Ramos (cell line): ENCODE results near the gene ZMYM3.

ENCODE experiments used
- in situ Hi-C: fragments of 300-500 bp; cut with MboI; formaldehyde crosslinking; loops from one replicate; pipeline ENCODE4 v1.14.3; 2022; ENCODE audit warnings: low sequenced_read_pairs; ENCODE audit not compliant: unreplicated experiment

Gene ZMYM3

GRCh38 chrX:71253253-71254091, 468 bp downstream of the ZMYM3 start:
- in situ Hi-C loops, result no loop called here

- in situ Hi-C loops, result no loop called here
Measured at GRCh38 chrX:71252221-71252620, 1.7 kb downstream of the ZMYM3 start.

GRCh38 chrX:71251466-71251973, 2.4 kb downstream of the ZMYM3 start:
- in situ Hi-C loops, result no loop called here

- in situ Hi-C loops, result no loop called here
Measured at GRCh38 chrX:71250841-71251240, 3.1 kb downstream of the ZMYM3 start.

- in situ Hi-C loops, result no loop called here
Measured at GRCh38 chrX:71245159-71245558, 8.8 kb downstream of the ZMYM3 start.

- in situ Hi-C loops, result no loop called here
Measured at GRCh38 chrX:71244359-71245128, 9.4 kb downstream of the ZMYM3 start.

GRCh38 chrX:71241301-71241700, 12.6 kb downstream of the ZMYM3 start:
- in situ Hi-C loops, result no loop called here

GRCh38 chrX:71239781-71240180, 14.2 kb downstream of the ZMYM3 start:
- in situ Hi-C loops, result no loop called here

GRCh38 chrX:71236836-71237235, 17.1 kb downstream of the ZMYM3 start:
- in situ Hi-C loops, result no loop called here

GRCh38 chrX:71235482-71235881, 18.5 kb downstream of the ZMYM3 start:
- in situ Hi-C loops, result no loop called here

- in situ Hi-C loops, result no loop called here
Measured at GRCh38 chrX:71228063-71228642, 25.8 kb downstream of the ZMYM3 start.

GRCh38 chrX:71227370-71228062, 26.4 kb downstream of the ZMYM3 start:
- in situ Hi-C loops, result no loop called here

GRCh38 chrX:71225676-71226075, 28.3 kb downstream of the ZMYM3 start:
- in situ Hi-C loops, result no loop called here

GRCh38 chrX:71225009-71225408, 28.9 kb downstream of the ZMYM3 start:
- in situ Hi-C loops, result no loop called here

GRCh38 chrX:71224098-71224708, 29.7 kb downstream of the ZMYM3 start:
- in situ Hi-C loops, result no loop called here

GRCh38 chrX:71222929-71223328, 31.0 kb downstream of the ZMYM3 start, which contains the start of gene GJB1:
Gene GJB1, plus strand, starts transcription at chrX:71223224. Its CDS starts 484 bp downstream, at chrX:71223708.
- in situ Hi-C loops, result no loop called here

- in situ Hi-C loops, result no loop called here
Measured at GRCh38 chrX:71221145-71221544, 32.8 kb downstream of the ZMYM3 start.

GRCh38 chrX:71217298-71217697, 36.6 kb downstream of the ZMYM3 start:
- in situ Hi-C loops, result no loop called here

- in situ Hi-C loops, result no loop called here
Measured at GRCh38 chrX:71216485-71216884, 37.5 kb downstream of the ZMYM3 start.
